ENCODE results near the gene TEK.

- TF ChIP-seq BACH2 (CRISPR knock-in tag; IDR thresholded peaks at IDR 0.05; ENCODE audit: borderline replicate concordance) (no peak), CREB5 (CRISPR knock-in tag; IDR thresholded peaks at IDR 0.05; ENCODE audit: low read depth) (no peak), RARB (CRISPR knock-in tag; IDR thresholded peaks at IDR 0.05) (no peak), OSR1 (CRISPR knock-in tag; IDR thresholded peaks at IDR 0.05) (no peak), ZC3H10 (CRISPR knock-in tag; IDR thresholded peaks at IDR 0.05) (no peak), ARNTL (CRISPR knock-in tag; IDR thresholded peaks at IDR 0.05; ENCODE audit: borderline replicate concordance, low read depth) (no peak), TOX (CRISPR knock-in tag; IDR thresholded peaks at IDR 0.05; ENCODE audit: borderline replicate concordance) (no peak), CSDC2 (CRISPR knock-in tag; IDR thresholded peaks at IDR 0.05) (no peak), ZFP3 (CRISPR knock-in tag; IDR thresholded peaks at IDR 0.05) (no peak)
- TF ChIP-seq, protein P1, sequence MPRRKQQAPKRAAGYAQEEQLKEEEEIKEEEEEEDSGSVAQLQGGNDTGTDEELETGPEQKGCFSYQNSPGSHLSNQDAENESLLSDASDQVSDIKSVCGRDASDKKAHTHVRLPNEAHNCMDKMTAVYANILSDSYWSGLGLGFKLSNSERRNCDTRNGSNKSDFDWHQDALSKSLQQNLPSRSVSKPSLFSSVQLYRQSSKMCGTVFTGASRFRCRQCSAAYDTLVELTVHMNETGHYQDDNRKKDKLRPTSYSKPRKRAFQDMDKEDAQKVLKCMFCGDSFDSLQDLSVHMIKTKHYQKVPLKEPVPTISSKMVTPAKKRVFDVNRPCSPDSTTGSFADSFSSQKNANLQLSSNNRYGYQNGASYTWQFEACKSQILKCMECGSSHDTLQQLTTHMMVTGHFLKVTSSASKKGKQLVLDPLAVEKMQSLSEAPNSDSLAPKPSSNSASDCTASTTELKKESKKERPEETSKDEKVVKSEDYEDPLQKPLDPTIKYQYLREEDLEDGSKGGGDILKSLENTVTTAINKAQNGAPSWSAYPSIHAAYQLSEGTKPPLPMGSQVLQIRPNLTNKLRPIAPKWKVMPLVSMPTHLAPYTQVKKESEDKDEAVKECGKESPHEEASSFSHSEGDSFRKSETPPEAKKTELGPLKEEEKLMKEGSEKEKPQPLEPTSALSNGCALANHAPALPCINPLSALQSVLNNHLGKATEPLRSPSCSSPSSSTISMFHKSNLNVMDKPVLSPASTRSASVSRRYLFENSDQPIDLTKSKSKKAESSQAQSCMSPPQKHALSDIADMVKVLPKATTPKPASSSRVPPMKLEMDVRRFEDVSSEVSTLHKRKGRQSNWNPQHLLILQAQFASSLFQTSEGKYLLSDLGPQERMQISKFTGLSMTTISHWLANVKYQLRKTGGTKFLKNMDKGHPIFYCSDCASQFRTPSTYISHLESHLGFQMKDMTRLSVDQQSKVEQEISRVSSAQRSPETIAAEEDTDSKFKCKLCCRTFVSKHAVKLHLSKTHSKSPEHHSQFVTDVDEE (CRISPR knock-in tag; IDR thresholded peaks at IDR 0.05): no peak
- TF ChIP-seq, protein P2, sequence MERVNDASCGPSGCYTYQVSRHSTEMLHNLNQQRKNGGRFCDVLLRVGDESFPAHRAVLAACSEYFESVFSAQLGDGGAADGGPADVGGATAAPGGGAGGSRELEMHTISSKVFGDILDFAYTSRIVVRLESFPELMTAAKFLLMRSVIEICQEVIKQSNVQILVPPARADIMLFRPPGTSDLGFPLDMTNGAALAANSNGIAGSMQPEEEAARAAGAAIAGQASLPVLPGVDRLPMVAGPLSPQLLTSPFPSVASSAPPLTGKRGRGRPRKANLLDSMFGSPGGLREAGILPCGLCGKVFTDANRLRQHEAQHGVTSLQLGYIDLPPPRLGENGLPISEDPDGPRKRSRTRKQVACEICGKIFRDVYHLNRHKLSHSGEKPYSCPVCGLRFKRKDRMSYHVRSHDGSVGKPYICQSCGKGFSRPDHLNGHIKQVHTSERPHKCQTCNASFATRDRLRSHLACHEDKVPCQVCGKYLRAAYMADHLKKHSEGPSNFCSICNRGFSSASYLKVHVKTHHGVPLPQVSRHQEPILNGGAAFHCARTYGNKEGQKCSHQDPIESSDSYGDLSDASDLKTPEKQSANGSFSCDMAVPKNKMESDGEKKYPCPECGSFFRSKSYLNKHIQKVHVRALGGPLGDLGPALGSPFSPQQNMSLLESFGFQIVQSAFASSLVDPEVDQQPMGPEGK (CRISPR knock-in tag; IDR thresholded peaks at IDR 0.05; ENCODE audit: borderline replicate concordance): no peak
These were observed 15.1 kb downstream of the TEK start for GRCh38 chr9:27124151-27124550.

All from SK-N-SH treated with all-trans-retinoic acid at 6 μM for 48 hours (cell line).